Activated CD4-positive, alpha-beta T cell treated with anti-CD3 and anti-CD28 coated beads for 36 hours (primary cell): ENCODE measurements around the gene SPX. TPM values are rescaled to one million over a fixed set of nuclear protein-coding genes. Genes with fewer than 3 reads are reported as not detected.

ENCODE experiments used
- total RNA-seq, 2 experiments: library from RNA; stranded (reverse); gene quantifications; one replicate each; pipeline ENCODE4 v1.2.3, GENCODE V29; 2021

Gene SPX
- total RNA-seq, 2 experiments from 2014 or later, result 0.16 to 0.61 TPM

Other genes with a start within 250 kb of the SPX start
- not detected for gene SLCO1A2, start 191.4 kb upstream of the SPX start, total RNA-seq
- not detected for gene IAPP, start 153.4 kb upstream of the SPX start, total RNA-seq
- gene PYROXD1, start 88.6 kb upstream of the SPX start, total RNA-seq, result 10 to 100 TPM; 27.4 to 34.6 TPM
- 10 to 100 TPM; 64.4 to 92.8 TPM for gene RECQL, start 24.7 kb upstream of the SPX start, total RNA-seq
- 10 to 100 TPM; 25.6 to 31.2 TPM for gene GOLT1B, start 24.5 kb upstream of the SPX start, total RNA-seq
- gene GYS2, start 78.6 kb downstream of the SPX start, total RNA-seq, result not detected
- 1,000 to 10,000 TPM in 1 of 2 experiments, 100 to 1,000 TPM in 1; 918 to 1,852 TPM for gene LDHB, start 131.5 kb downstream of the SPX start, total RNA-seq
- not detected for gene KCNJ8, start 248.4 kb downstream of the SPX start, total RNA-seq